Peyer's patch (tissue), 4 donors: ENCODE measurements around the gene GPR108. TPM values are rescaled to one million over a fixed set of nuclear protein-coding genes. Genes with fewer than 3 reads are reported as not detected.

ENCODE experiments used
- DNase-seq, 3 donors: peaks; one replicate each; pipeline ENCODE4 v3.0.0-alpha.2; 2017 to 2019
- H3K27ac ChIP-seq, 4 donors: fragments of 200-600 bp; sonication (generic); one replicate each; pipeline ENCODE4 v1.5.1; 2016 to 2019
- H3K27me3 ChIP-seq, 2 donors: fragments of 200-600 bp; sonication (generic); one replicate each; pipeline ENCODE4 v1.5.1; 2019
- H3K36me3 ChIP-seq, 3 donors: fragments of 200-600 bp; sonication (generic); one replicate each; pipeline ENCODE4 v1.5.1; 2016 to 2019
- H3K4me1 ChIP-seq, 4 donors: fragments of 200-600 bp; sonication (generic); one replicate each; pipeline ENCODE4 v1.5.1; 2016 to 2019
- H3K4me3 ChIP-seq, 4 donors: fragments of 200-600 bp; sonication (generic); 1 replicate in 3 of 4; 2 replicates in 1 of 4; pipeline ENCODE4 v1.5.1; 2016 to 2019; ENCODE audit warnings: mild to moderate bottlenecking in 1 of 4
- H3K9me3 ChIP-seq, 4 donors: fragments of 200-600 bp; sonication (generic); one replicate each; pipeline ENCODE4 v1.5.1; 2016 to 2019; ENCODE audit warnings: mild to moderate bottlenecking in 1 of 4
- CTCF ChIP-seq, 6 experiments: fragments of 450-650 bp in 4 of 6; fragments of 200-600 bp in 2 of 6; sonication (generic) in 1 of 6; IDR thresholded peaks; one replicate each; pipeline ENCODE4 v1.5.1; 2017 to 2019; ENCODE audit warnings: antibody characterized with exemption in 6 of 6, mild to moderate bottlenecking in 3 of 6, moderate library complexity in 1 of 6
- POLR2A ChIP-seq, 2 donors: fragments of 450-650 bp; IDR thresholded peaks; one replicate each; pipeline ENCODE4 v1.5.1; 2017; ENCODE audit warnings: antibody characterized with exemption in 2 of 2, mild to moderate bottlenecking in 2 of 2, moderate library complexity in 2 of 2
- total RNA-seq, 4 donors: library from RNA; depleted of rRNA; stranded (reverse); fragments of >200 nt; gene quantifications; one replicate each; pipeline ENCODE4 v1.1.0, GENCODE V29; 2016

The GPR108 gene
- total RNA-seq, 4 donors from 2014 or later = 54.5 to 133 (median 92.2) TPM

- H3K4me3 ChIP-seq = no peak overlapping the region
- no peaks in the 10 kb centered on the region for H3K27me3 ChIP-seq
- TF ChIP-seq POLR2A (IDR thresholded peaks at IDR 0.05) = no peak
- no peak for DNase-seq
- no peaks in the 10 kb centered on the region for H3K9me3 ChIP-seq
- H3K27ac ChIP-seq = no peak overlapping the region
- H3K36me3 ChIP-seq = no peaks in the 10 kb centered on the region
- no peaks in the 10 kb centered on the region for H3K4me1 ChIP-seq
Observed at GRCh38 chr19:6691342-6691741, 46.0 kb downstream of the GPR108 start.

- no peaks in the 10 kb centered on the region for H3K36me3 ChIP-seq
- no peak overlapping the region for H3K27ac ChIP-seq
- DNase-seq = no peak
- H3K27me3 ChIP-seq = no peaks in the 10 kb centered on the region
- no peak for TF ChIP-seq CTCF (IDR thresholded peaks at IDR 0.05)
- no peak for TF ChIP-seq POLR2A (IDR thresholded peaks at IDR 0.05)
- no peaks in the 10 kb centered on the region for H3K9me3 ChIP-seq
- H3K4me3 ChIP-seq = no peak overlapping the region
- H3K4me1 ChIP-seq = no peaks in the 10 kb centered on the region
Observed at GRCh38 chr19:6690160-6690885, 47.1 kb downstream of the GPR108 start.

- no peak overlapping the region for H3K4me3 ChIP-seq
- H3K27me3 ChIP-seq = no peaks in the 10 kb centered on the region
- no peak for DNase-seq
- no peaks in the 10 kb centered on the region for H3K36me3 ChIP-seq
- no peaks in the 10 kb centered on the region for H3K4me1 ChIP-seq
- TF ChIP-seq POLR2A (IDR thresholded peaks at IDR 0.05) (no peak), CTCF (IDR thresholded peaks at IDR 0.05) (no peak)
- H3K27ac ChIP-seq = no peak overlapping the region
- H3K9me3 ChIP-seq = no peaks in the 10 kb centered on the region
Observed at GRCh38 chr19:6687114-6687513, 50.3 kb downstream of the GPR108 start.

- no peak for TF ChIP-seq CTCF (IDR thresholded peaks at IDR 0.05)
- Histone ChIP-seq H3K27me3 (no peaks in the 10 kb centered on the region), H3K4me3 (no peak overlapping the region), H3K4me1 (no peaks in the 10 kb centered on the region), H3K9me3 (no peaks in the 10 kb centered on the region), H3K27ac (no peak overlapping the region), H3K36me3 (no peaks in the 10 kb centered on the region)
- DNase-seq = peak in 1 of 3 donors; percentile 7
Observed at GRCh38 chr19:6686628-6686975, 50.8 kb downstream of the GPR108 start.

GRCh38 chr19:6685962-6686627 lies 51.3 kb downstream of the GPR108 start:
- Histone ChIP-seq H3K27me3 (no peaks in the 10 kb centered on the region), H3K4me1 (no peaks in the 10 kb centered on the region), H3K9me3 (no peaks in the 10 kb centered on the region), H3K36me3 (no peaks in the 10 kb centered on the region), H3K4me3 (no peak overlapping the region), H3K27ac (no peak overlapping the region)
- DNase-seq = peak in 1 of 3 donors; percentile 18
- TF ChIP-seq CTCF (IDR thresholded peaks at IDR 0.05) = no peak
- TF ChIP-seq POLR2A (IDR thresholded peaks at IDR 0.05) = no peak

GRCh38 chr19:6685482-6685881 lies 51.9 kb downstream of the GPR108 start:
- no peaks in the 10 kb centered on the region for H3K4me1 ChIP-seq
- H3K27me3 ChIP-seq = no peaks in the 10 kb centered on the region
- H3K27ac ChIP-seq = no peak overlapping the region
- H3K36me3 ChIP-seq = no peaks in the 10 kb centered on the region
- TF ChIP-seq CTCF (IDR thresholded peaks at IDR 0.05) (no peak), POLR2A (IDR thresholded peaks at IDR 0.05) (no peak)
- peak in 1 of 3 donors; percentile 5 for DNase-seq
- H3K4me3 ChIP-seq = no peak overlapping the region
- no peaks in the 10 kb centered on the region for H3K9me3 ChIP-seq
